Measurements from ENCODE around the gene NEK1. TPM values are rescaled to one million over a fixed set of nuclear protein-coding genes. Genes with fewer than 3 reads are reported as not detected.

The NEK1 gene
- total and polyA plus RNA-seq, 2 of the 8 experiments (the other 6 are each of a cell fraction or from before 2014, with no cell fraction given) = 3.9 to 11.7 TPM

- ChIA-PET POLR2A (ENCODE audit: partially characterized antibody) (no interaction called here), CTCF (ENCODE audit: partially characterized antibody) (interaction anchor here (1.4 to 2.2 kb wide), 2 partner anchors 20 to 172 kb away, joined by 3 to 9 read pairs; no protein-coding TSS in a partner anchor)
- Histone ChIP-seq H4K91ac (replicated peaks; ENCODE audit: insufficient read length, low read length) (no peak overlapping the region), H3K23ac (ENCODE audit: insufficient read length) (no peak overlapping the region), H3K36me3 (ENCODE audit: control insufficient read depth in 2 of 4, insufficient read depth in 4 of 4, low read length in 3 of 4) (no peaks in the 10 kb centered on the region; a peak in 1 of 8 replicates), H2BK20ac (ENCODE audit: low read length) (no peak overlapping the region), H3K56ac (replicated peaks; ENCODE audit: insufficient read length, low read depth, low read length) (no peak overlapping the region), H3K4me3 (ENCODE audit: extremely low read depth in 1 of 4, insufficient read depth in 2 of 4, low read depth in 3 of 4, low read length in 4 of 4) (no peak overlapping the region), H3K4me2 (ENCODE audit: insufficient read depth in 1 of 2, low read depth in 2 of 2, low read length in 2 of 2) (no peak overlapping the region), H2BK12ac (ENCODE audit: low read depth, low read length) (no peak overlapping the region), H2AK5ac (ENCODE audit: low read depth, low read length) (no peak overlapping the region), H3K14ac (ENCODE audit: insufficient read length) (no peak overlapping the region), H3K9me3 (ENCODE audit: insufficient read depth in 2 of 2, low read depth in 1 of 2, low read length in 1 of 2) (no peaks in the 10 kb centered on the region), H2BK15ac (ENCODE audit: low read length) (no peak overlapping the region), H2BK120ac (replicated peaks; ENCODE audit: low read depth, low read length) (no peak overlapping the region), H4K5ac (ENCODE audit: insufficient read length, low read depth, low read length) (no peak overlapping the region), H3K4me1 (replicated peaks in 1 of 4; ENCODE audit: control insufficient read depth in 3 of 4, insufficient read depth in 4 of 4, low read length in 3 of 4) (no peaks in the 10 kb centered on the region), H3K79me1 (ENCODE audit: low read depth, low read length) (no peaks in the 10 kb centered on the region), H3K79me2 (ENCODE audit: control insufficient read depth in 1 of 2, insufficient read depth in 2 of 2, low read length in 2 of 2) (no peaks in the 10 kb centered on the region), H2BK5ac (ENCODE audit: low read depth, low read length) (no peak overlapping the region), H4K8ac (ENCODE audit: extremely low read depth, insufficient read depth, low read length) (no peak overlapping the region), H3K27me3 (replicated peaks in 1 of 4; ENCODE audit: control insufficient read depth in 3 of 4, extremely low read depth in 1 of 4, insufficient read depth in 3 of 4, low read length in 3 of 4) (no peaks in the 10 kb centered on the region), H3K4ac (replicated peaks; ENCODE audit: insufficient read length, low read depth, low read length) (no peak overlapping the region), H4K20me1 (replicated peaks in 1 of 2; ENCODE audit: control insufficient read depth in 1 of 2, insufficient read depth in 2 of 2, low read length in 2 of 2) (no peaks in the 10 kb centered on the region), H2AFZ (ENCODE audit: low read length) (no peak overlapping the region), H3K23me2 (ENCODE audit: low read depth, low read length) (no peaks in the 10 kb centered on the region), H3K27ac (ENCODE audit: low read depth, low read length) (no peak overlapping the region), H3K9ac (replicated peaks in 1 of 4; ENCODE audit: extremely low read depth in 1 of 4, low read depth in 3 of 4, low read length in 3 of 4) (no peak overlapping the region), H3K18ac (ENCODE audit: extremely low read depth, low read length) (no peak overlapping the region)
- DNase-seq (ENCODE audit: low read depth in 1 of 2, low spot score in 2 of 2) (no peak), FAIRE-seq (no peak)
- TF ChIP-seq RNF2 (IDR thresholded peaks at IDR 0.05; ENCODE audit: borderline replicate concordance, low read depth, low read length, missing control alignments, poor library complexity, severe bottlenecking) = no peak
These were observed 17.7 kb downstream of the NEK1 start for GRCh38 chr4:169594560-169595195.
